Ishikawa (cell line): ENCODE measurements around the gene DAB2IP.

Experiments
- CEBPB ChIP-seq: IDR thresholded peaks from 2 replicates; pipeline ENCODE4 v1.6.1; 2012
- CREB1 ChIP-seq: IDR thresholded peaks from 2 replicates; pipeline ENCODE4 v1.6.1; 2012; ENCODE audit warnings: low read depth
- EGR1 ChIP-seq: IDR thresholded peaks from 2 replicates; pipeline ENCODE4 v1.6.1; 2012
- EP300 ChIP-seq: IDR thresholded peaks from 2 replicates; pipeline ENCODE4 v1.6.1; 2012; ENCODE audit warnings: borderline replicate concordance
- FOXM1 ChIP-seq: IDR thresholded peaks from 2 replicates; pipeline ENCODE4 v1.6.1; 2012; ENCODE audit warnings: low read depth, borderline replicate concordance
- MAX ChIP-seq: IDR thresholded peaks from 2 replicates; pipeline ENCODE4 v1.6.1; 2012
- NFIC ChIP-seq: IDR thresholded peaks from 2 replicates; pipeline ENCODE4 v1.6.1; 2012
- RAD21 ChIP-seq: IDR thresholded peaks from 2 replicates; pipeline ENCODE4 v1.6.1; 2012; ENCODE audit warnings: low read depth
- REST ChIP-seq: IDR thresholded peaks from 2 replicates; pipeline ENCODE4 v1.6.1; 2012; ENCODE audit warnings: low read depth, mild to moderate bottlenecking
- TAF1 ChIP-seq: IDR thresholded peaks from 2 replicates; pipeline ENCODE4 v1.6.1; 2012; ENCODE audit warnings: low read depth, mild to moderate bottlenecking
- TCF12 ChIP-seq: IDR thresholded peaks from 2 replicates; pipeline ENCODE4 v1.6.1; 2012; ENCODE audit warnings: low read depth
- TEAD4 ChIP-seq: IDR thresholded peaks from 2 replicates; pipeline ENCODE4 v1.6.1; 2012
- USF1 ChIP-seq: IDR thresholded peaks from 2 replicates; pipeline ENCODE4 v1.6.1; 2012
- YY1 ChIP-seq: IDR thresholded peaks from 2 replicates; pipeline ENCODE4 v1.6.1; 2012; ENCODE audit warnings: low read depth
- ZBTB7A ChIP-seq: IDR thresholded peaks from 2 replicates; pipeline ENCODE4 v1.6.1; 2012; ENCODE audit warnings: low read depth

The DAB2IP gene

GRCh38 chr9:121689461-121690157, 38.2 kb downstream of the DAB2IP start:
- no peak for TF ChIP-seq RAD21

- TF ChIP-seq CREB1 (no peak), ZBTB7A (no peak), FOXM1 (no peak), TCF12 (no peak), USF1 (no peak), RAD21 (no peak), MAX (no peak), EP300 (no peak), EGR1 (no peak), TAF1 (no peak), REST (no peak), CEBPB (no peak)
Measured at GRCh38 chr9:121690316-121690715, 38.9 kb downstream of the DAB2IP start.

GRCh38 chr9:121690766-121691165, 39.3 kb downstream of the DAB2IP start:
- TF ChIP-seq EGR1 (no peak), ZBTB7A (no peak), CREB1 (no peak), MAX (no peak), RAD21 (no peak)

GRCh38 chr9:121691890-121692289, 40.5 kb downstream of the DAB2IP start:
- TF ChIP-seq TEAD4: no peak
- no peak for TF ChIP-seq FOXM1
- TF ChIP-seq USF1: no peak
- TF ChIP-seq CEBPB: no peak
- TF ChIP-seq ZBTB7A: no peak
- TF ChIP-seq CREB1: no peak
- TF ChIP-seq TAF1: no peak

GRCh38 chr9:121692606-121693387, 41.4 kb downstream of the DAB2IP start:
- TF ChIP-seq TEAD4: peak; percentile 75
- TF ChIP-seq TAF1: no peak
- peak; percentile 57 for TF ChIP-seq TCF12
- no peak for TF ChIP-seq YY1
- no peak for TF ChIP-seq EGR1
- TF ChIP-seq MAX: no peak

- no peak for TF ChIP-seq EGR1
- no peak for TF ChIP-seq TCF12
- no peak for TF ChIP-seq CREB1
- TF ChIP-seq CEBPB: no peak
- TF ChIP-seq RAD21: no peak
- TF ChIP-seq YY1: no peak
- TF ChIP-seq EP300: no peak
- TF ChIP-seq TEAD4: no peak
- TF ChIP-seq MAX: no peak
- no peak for TF ChIP-seq TAF1
- no peak for TF ChIP-seq USF1
- no peak for TF ChIP-seq FOXM1
- no peak for TF ChIP-seq ZBTB7A
- TF ChIP-seq REST: no peak
- no peak for TF ChIP-seq NFIC
Measured at GRCh38 chr9:121693388-121693670, 41.9 kb downstream of the DAB2IP start.
